Breast epithelium (tissue), 4 donors: ENCODE measurements around the gene XRRA1. TPM values are rescaled to one million over a fixed set of nuclear protein-coding genes. Genes with fewer than 3 reads are reported as not detected.

Source experiments
- DNase-seq, 2 donors: peaks; one replicate each; pipeline ENCODE4 v3.0.0-alpha.2; 2019; ENCODE audit warnings: low spot score in 2 of 2
- H3K27ac ChIP-seq, 2 donors: fragments of 200-600 bp; sonication (generic) in 1 of 2; one replicate each; pipeline ENCODE4 v1.5.1; 2016 to 2019; ENCODE audit warnings: mild to moderate bottlenecking in 1 of 2
- H3K27me3 ChIP-seq, 2 donors: fragments of 200-600 bp; sonication (generic) in 1 of 2; one replicate each; pipeline versions ENCODE4 v1.5.1 to v1.6.0; 2017 to 2019; ENCODE audit warnings: control low read depth in 1 of 2, mild to moderate bottlenecking in 1 of 2
- H3K36me3 ChIP-seq: fragments of 200-600 bp; one replicate; pipeline ENCODE4 v1.5.1; 2019
- H3K4me1 ChIP-seq, 2 donors: fragments of 200-600 bp; sonication (generic); one replicate each; pipeline ENCODE4 v1.5.1; 2016 to 2019; ENCODE audit warnings: control low read depth in 1 of 2
- H3K4me3 ChIP-seq, 3 donors: fragments of 200-600 bp; sonication (generic); 1 replicate in 2 of 3; 2 replicates in 1 of 3; pipeline ENCODE4 v1.5.1; 2016 to 2019; ENCODE audit warnings: mild to moderate bottlenecking in 3 of 3, moderate library complexity in 2 of 3
- H3K9me3 ChIP-seq, 2 donors: fragments of 200-600 bp; sonication (generic) in 1 of 2; one replicate each; pipeline ENCODE4 v1.5.1; 2016 to 2019; ENCODE audit warnings: control low read depth in 1 of 2
- CTCF ChIP-seq, 3 donors: fragments of 450-650 bp; IDR thresholded peaks; one replicate each; pipeline ENCODE4 v1.5.1; 2016 to 2017; ENCODE audit warnings: antibody characterized with exemption in 3 of 3, mild to moderate bottlenecking in 3 of 3, moderate library complexity in 3 of 3
- POLR2A ChIP-seq: fragments of 450-650 bp; IDR thresholded peaks from one replicate; pipeline ENCODE4 v1.6.1; 2016; ENCODE audit warnings: antibody characterized with exemption, mild to moderate bottlenecking, moderate library complexity
- POLR2AphosphoS5 ChIP-seq, 3 donors: sonication (generic); formaldehyde crosslinking; IDR thresholded peaks; one replicate each; pipeline ENCODE4 v1.6.1; 2017; ENCODE audit warnings: antibody characterized with exemption in 3 of 3
- intact Hi-C: fragments of 100-400 bp; cut with DNase I; formaldehyde crosslinking; loops from one replicate; pipeline ENCODE4 v1.15.1; 2023; ENCODE audit warnings: low total_unique reads
- total RNA-seq, 3 donors: library from RNA; depleted of rRNA; stranded (reverse); fragments of >200 nt; gene quantifications; one replicate each; pipeline ENCODE4 v1.1.0, GENCODE V29; 2016

Gene XRRA1
- total RNA-seq, 3 donors from 2014 or later: 18.0 to 33.6 (median 18.4) TPM

GRCh38 chr11:74860743-74861142, 88.1 kb downstream of the XRRA1 start:
- Histone ChIP-seq H3K4me1 (no peaks in the 10 kb centered on the region), H3K36me3 (peaks cover 3% of the 10 kb centered on the region), H3K4me3 (no peak overlapping the region), H3K27ac (no peak overlapping the region), H3K27me3 (no peaks in the 10 kb centered on the region), H3K9me3 (peaks cover 24 to 43% of the 10 kb centered on the region in 2 donors)
- DNase-seq: no peak
- intact Hi-C loops: no loop called here
- TF ChIP-seq POLR2A: no peak
- TF ChIP-seq CTCF (IDR thresholded peaks at IDR 0.05): no peak
- TF ChIP-seq POLR2AphosphoS5 (IDR thresholded peaks at IDR 0.05): no peak

- Histone ChIP-seq H3K27me3 (no peaks in the 10 kb centered on the region), H3K4me3 (no peak overlapping the region), H3K27ac (no peak overlapping the region), H3K36me3 (no peaks in the 10 kb centered on the region), H3K9me3 (no peaks in the 10 kb centered on the region), H3K4me1 (no peaks in the 10 kb centered on the region)
- intact Hi-C loops: no loop called here
- TF ChIP-seq POLR2AphosphoS5 (IDR thresholded peaks at IDR 0.05) (no peak), CTCF (IDR thresholded peaks at IDR 0.05) (no peak), POLR2A (no peak)
- no peak for DNase-seq
Observed at GRCh38 chr11:74853223-74853622, 95.7 kb downstream of the XRRA1 start.

GRCh38 chr11:74849525-74850391, 99.1 kb downstream of the XRRA1 start:
- Histone ChIP-seq H3K4me3 (no peak overlapping the region), H3K36me3 (no peaks in the 10 kb centered on the region), H3K9me3 (no peaks in the 10 kb centered on the region), H3K27me3 (no peaks in the 10 kb centered on the region), H3K4me1 (no peaks in the 10 kb centered on the region), H3K27ac (no peak overlapping the region)
- TF ChIP-seq POLR2A (no peak), CTCF (IDR thresholded peaks at IDR 0.05) (no peak), POLR2AphosphoS5 (IDR thresholded peaks at IDR 0.05) (no peak)
- no peak for DNase-seq
- intact Hi-C loops: no loop called here

GRCh38 chr11:74847895-74848294, 101.0 kb downstream of the XRRA1 start:
- intact Hi-C loops: no loop called here
- no peaks in the 10 kb centered on the region for H3K27me3 ChIP-seq
- no peak for DNase-seq
- no peaks in the 10 kb centered on the region for H3K36me3 ChIP-seq
- TF ChIP-seq POLR2A: no peak
- TF ChIP-seq POLR2AphosphoS5 (IDR thresholded peaks at IDR 0.05): no peak
- TF ChIP-seq CTCF (IDR thresholded peaks at IDR 0.05): no peak
- H3K27ac ChIP-seq: no peak overlapping the region
- no peak overlapping the region for H3K4me3 ChIP-seq
- H3K4me1 ChIP-seq: no peaks in the 10 kb centered on the region
- H3K9me3 ChIP-seq: no peaks in the 10 kb centered on the region

GRCh38 chr11:74847395-74847794, 101.5 kb downstream of the XRRA1 start:
- Histone ChIP-seq H3K27me3 (no peaks in the 10 kb centered on the region), H3K36me3 (peaks cover 2% of the 10 kb centered on the region), H3K4me1 (no peaks in the 10 kb centered on the region), H3K9me3 (no peaks in the 10 kb centered on the region), H3K27ac (no peak overlapping the region), H3K4me3 (no peak overlapping the region)
- intact Hi-C loops: no loop called here
- TF ChIP-seq POLR2A: no peak
- DNase-seq: no peak
